Liver (tissue), 9 donors: Measurements from ENCODE around the gene TP73. TPM values are rescaled to one million over a fixed set of nuclear protein-coding genes. Genes with fewer than 3 reads are reported as not detected.

Experiments used
- DNase-seq: peaks from one replicate; pipeline ENCODE4 v3.0.0-alpha.2; 2017; ENCODE audit warnings: low spot score
- H3K27ac ChIP-seq, 2 donors: one replicate each; pipeline ENCODE4 v1.7.0; 2013; ENCODE audit warnings: inconsistent platforms in 2 of 2, low read length in 2 of 2, control low read depth in 1 of 2, low read depth in 1 of 2, mild to moderate bottlenecking in 1 of 2
- H3K27me3 ChIP-seq, 4 donors: one replicate each; pipeline versions ENCODE4 v1.6.1 to v1.7.0; 2013; ENCODE audit warnings: low read length in 3 of 4, inconsistent platforms in 1 of 4, mild to moderate bottlenecking in 1 of 4, moderate library complexity in 1 of 4; ENCODE audit not compliant: control insufficient read depth in 4 of 4, insufficient read depth in 4 of 4
- H3K36me3 ChIP-seq, 4 donors: one replicate each; pipeline versions ENCODE4 v1.6.1 to v1.7.0; 2013; ENCODE audit warnings: low read length in 3 of 4, mild to moderate bottlenecking in 3 of 4, low read depth in 1 of 4, moderate library complexity in 1 of 4; ENCODE audit not compliant: control insufficient read depth in 4 of 4, insufficient read depth in 3 of 4
- H3K4me1 ChIP-seq, 4 donors: one replicate each; pipeline versions ENCODE4 v1.6.1 to v1.7.0; 2013; ENCODE audit warnings: low read length in 3 of 4, mild to moderate bottlenecking in 3 of 4, moderate library complexity in 1 of 4; ENCODE audit not compliant: control insufficient read depth in 4 of 4, insufficient read depth in 4 of 4
- H3K4me3 ChIP-seq, 3 donors: one replicate each; pipeline versions ENCODE4 v1.6.1 to v1.7.0; 2013; ENCODE audit warnings: low read length in 3 of 3, control low read depth in 1 of 3, low read depth in 1 of 3, mild to moderate bottlenecking in 1 of 3
- H3K9ac ChIP-seq, 2 donors: one replicate each; pipeline ENCODE4 v1.7.0; 2013; ENCODE audit warnings: low read length in 2 of 2, mild to moderate bottlenecking in 2 of 2, moderate library complexity in 2 of 2, control low read depth in 1 of 2, low read depth in 1 of 2
- H3K9me3 ChIP-seq, 4 donors: one replicate each; pipeline versions ENCODE4 v1.6.1 to v1.7.0; 2013; ENCODE audit warnings: low read length in 3 of 4; ENCODE audit not compliant: control insufficient read depth in 4 of 4
- CTCF ChIP-seq: fragments of 150-350 bp; IDR thresholded peaks from 2 replicates; pipeline ENCODE4 v1.5.1; 2017; ENCODE audit warnings: improper control_type of control experiment, low read depth, low read length; ENCODE audit not compliant: missing input control
- EGR1 ChIP-seq, 2 donors: IDR thresholded peaks; 2 replicates each; pipeline ENCODE4 v1.6.1; 2016 to 2018; ENCODE audit warnings: antibody characterized with exemption in 2 of 2, low read depth in 2 of 2
- FOXA1 ChIP-seq: IDR thresholded peaks from 2 replicates; pipeline ENCODE4 v1.6.1; 2016; ENCODE audit warnings: antibody characterized with exemption
- FOXA2 ChIP-seq: IDR thresholded peaks from 2 replicates; pipeline ENCODE4 v1.6.1; 2016; ENCODE audit warnings: antibody characterized with exemption
- GABPA ChIP-seq, 2 donors: IDR thresholded peaks in 1 of 2; conservative IDR thresholded peaks in 1 of 2; 2 replicates each; pipeline ENCODE4 v1.6.1; 2016; ENCODE audit warnings: antibody characterized with exemption in 2 of 2, mild to moderate bottlenecking in 1 of 2, moderate library complexity in 1 of 2
- HNF4A ChIP-seq, 2 donors: conservative IDR thresholded peaks; 2 replicates each; pipeline ENCODE4 v1.6.1; 2016; ENCODE audit warnings: antibody characterized with exemption in 2 of 2, mild to moderate bottlenecking in 2 of 2
- JUND ChIP-seq, 2 donors: IDR thresholded peaks; 2 replicates each; pipeline ENCODE4 v1.6.1; 2016; ENCODE audit warnings: antibody characterized with exemption in 2 of 2
- NR2F2 ChIP-seq: IDR thresholded peaks from 2 replicates; pipeline ENCODE4 v1.6.1; 2016; ENCODE audit warnings: antibody characterized with exemption
- RAD21 ChIP-seq, 2 donors: IDR thresholded peaks; 2 replicates each; pipeline ENCODE4 v1.6.1; 2016; ENCODE audit warnings: antibody characterized with exemption in 2 of 2, mild to moderate bottlenecking in 2 of 2
- REST ChIP-seq: IDR thresholded peaks from 2 replicates; pipeline ENCODE4 v1.6.1; 2016; ENCODE audit warnings: antibody characterized with exemption, mild to moderate bottlenecking
- RXRA ChIP-seq, 2 donors: IDR thresholded peaks; 2 replicates each; pipeline ENCODE4 v1.6.1; 2017 to 2018; ENCODE audit warnings: antibody characterized with exemption in 2 of 2, mild to moderate bottlenecking in 1 of 2
- SP1 ChIP-seq: IDR thresholded peaks from 2 replicates; pipeline ENCODE4 v1.6.1; 2018; ENCODE audit warnings: antibody characterized with exemption, mild to moderate bottlenecking
- TAF1 ChIP-seq: conservative IDR thresholded peaks from 2 replicates; pipeline ENCODE4 v1.6.1; 2016; ENCODE audit warnings: antibody characterized with exemption, mild to moderate bottlenecking
- YY1 ChIP-seq: IDR thresholded peaks from 2 replicates; pipeline ENCODE4 v1.6.1; 2016; ENCODE audit warnings: antibody characterized with exemption, mild to moderate bottlenecking
- WGBS: extraction: QIAGEN DNeasy Blood & Tissue Kit; methylation state at CpG from one replicate; pipeline ENCODE4 v1.1.7; 2013; 5-methylcytosine and 5-hydroxymethylcytosine counted together
- polyA plus RNA-seq, 2 donors: library from polyadenylated mRNA; stranded (reverse) in 1 of 2; unstranded in 1 of 2; fragments of 200-250 nt in 1 of 2; fragments of >200 nt in 1 of 2; fragmentation: Nextera tagmentation in 1 of 2; extraction: Ambion mirVana in 1 of 2; gene quantifications; one replicate each; pipeline versions ENCODE4 v1.2.1 to v1.2.3, GENCODE V29; 2013 to 2015
- total RNA-seq, 2 donors: library from RNA; depleted of rRNA; stranded (reverse); fragments of >200 nt; gene quantifications; one replicate each; pipeline ENCODE4 v1.2.3, GENCODE V29; 2014
- TF ChIP-seq, protein P1 (sequence below): IDR thresholded peaks from 2 replicates; pipeline ENCODE4 v1.6.1; 2016; ENCODE audit warnings: antibody characterized with exemption
- TF ChIP-seq, protein P2 (sequence below): IDR thresholded peaks from 2 replicates; pipeline ENCODE4 v1.6.1; 2016; ENCODE audit warnings: antibody characterized with exemption
- TF ChIP-seq, protein P3 (sequence below): IDR thresholded peaks from 2 replicates; pipeline ENCODE4 v1.6.1; 2016; ENCODE audit warnings: antibody characterized with exemption
- donor health status: healthy.
- donor health status: healthy.
- donor health status: healthy.
- donor health status: healthy.
- donor health status: healthy.

TP73 gene
- total and polyA plus RNA-seq, 4 donors = 0.08 to 0.29 (median 0.18) TPM

- TF ChIP-seq, protein P1, sequence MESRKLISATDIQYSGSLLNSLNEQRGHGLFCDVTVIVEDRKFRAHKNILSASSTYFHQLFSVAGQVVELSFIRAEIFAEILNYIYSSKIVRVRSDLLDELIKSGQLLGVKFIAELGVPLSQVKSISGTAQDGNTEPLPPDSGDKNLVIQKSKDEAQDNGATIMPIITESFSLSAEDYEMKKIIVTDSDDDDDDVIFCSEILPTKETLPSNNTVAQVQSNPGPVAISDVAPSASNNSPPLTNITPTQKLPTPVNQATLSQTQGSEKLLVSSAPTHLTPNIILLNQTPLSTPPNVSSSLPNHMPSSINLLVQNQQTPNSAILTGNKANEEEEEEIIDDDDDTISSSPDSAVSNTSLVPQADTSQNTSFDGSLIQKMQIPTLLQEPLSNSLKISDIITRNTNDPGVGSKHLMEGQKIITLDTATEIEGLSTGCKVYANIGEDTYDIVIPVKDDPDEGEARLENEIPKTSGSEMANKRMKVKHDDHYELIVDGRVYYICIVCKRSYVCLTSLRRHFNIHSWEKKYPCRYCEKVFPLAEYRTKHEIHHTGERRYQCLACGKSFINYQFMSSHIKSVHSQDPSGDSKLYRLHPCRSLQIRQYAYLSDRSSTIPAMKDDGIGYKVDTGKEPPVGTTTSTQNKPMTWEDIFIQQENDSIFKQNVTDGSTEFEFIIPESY = no peak
- TF ChIP-seq FOXA2 = no peak
Measured at GRCh38 chr1:3691421-3692204, 39.3 kb downstream of the TP73 start (continued).

DNA sequence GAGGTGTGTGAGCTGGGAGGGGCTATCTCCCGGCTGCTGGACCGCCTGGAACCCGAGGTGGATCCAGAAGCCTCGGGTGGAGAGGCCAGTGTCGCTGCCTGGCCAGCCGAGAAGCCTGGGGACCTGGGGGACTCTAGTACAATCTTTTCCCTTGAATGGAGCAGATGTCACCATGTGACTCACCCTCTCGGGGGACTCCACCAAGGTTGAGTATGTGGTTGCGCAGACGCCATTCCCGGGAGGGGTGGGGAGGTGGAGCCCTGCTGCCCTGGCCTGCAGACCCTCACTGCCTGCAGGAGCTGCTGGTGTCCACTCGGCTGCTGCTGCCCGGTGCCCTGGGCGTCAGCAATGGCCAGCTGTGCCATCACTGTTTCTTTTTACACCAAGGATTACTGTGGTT, 40.3 kb downstream of the TP73 start:
- H3K27me3 ChIP-seq = no peaks in the 10 kb centered on the region
- no peak overlapping the region for H3K9ac ChIP-seq
- H3K4me1 ChIP-seq = peaks cover 0 to 4% (median under 1%) of the 10 kb centered on the region in 4 donors
- DNase-seq = no peak
- no peaks in the 10 kb centered on the region for H3K36me3 ChIP-seq
- H3K4me3 ChIP-seq = no peak overlapping the region
- WGBS = 85% methylated on average over 13 of the region's 13 CpGs
- no peak for TF ChIP-seq EGR1 (IDR thresholded peaks at IDR 0.05; ENCODE audit: low read depth in 2 of 2)
- TF ChIP-seq, protein P1 = no peak
- no peak for TF ChIP-seq RAD21 (IDR thresholded peaks at IDR 0.05)
- TF ChIP-seq FOXA2 = no peak
- TF ChIP-seq, protein P2, sequence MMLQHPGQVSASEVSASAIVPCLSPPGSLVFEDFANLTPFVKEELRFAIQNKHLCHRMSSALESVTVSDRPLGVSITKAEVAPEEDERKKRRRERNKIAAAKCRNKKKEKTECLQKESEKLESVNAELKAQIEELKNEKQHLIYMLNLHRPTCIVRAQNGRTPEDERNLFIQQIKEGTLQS = no peak
- no peak for TF ChIP-seq JUND (IDR thresholded peaks at IDR 0.05)
- no peak for TF ChIP-seq HNF4A (conservative IDR thresholded peaks at IDR 0.05)
- TF ChIP-seq REST = no peak
- TF ChIP-seq GABPA (IDR thresholded peaks at IDR 0.05 in 1 of 2, conservative IDR thresholded peaks at IDR 0.05 in 1 of 2) = no peak
- TF ChIP-seq TAF1 = no peak
- no peak for TF ChIP-seq NR2F2
- no peak for TF ChIP-seq FOXA1
- TF ChIP-seq, protein P3, sequence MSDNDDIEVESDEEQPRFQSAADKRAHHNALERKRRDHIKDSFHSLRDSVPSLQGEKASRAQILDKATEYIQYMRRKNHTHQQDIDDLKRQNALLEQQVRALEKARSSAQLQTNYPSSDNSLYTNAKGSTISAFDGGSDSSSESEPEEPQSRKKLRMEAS = no peak
- TF ChIP-seq SP1 = no peak
- no peak for TF ChIP-seq RXRA (IDR thresholded peaks at IDR 0.05)
- TF ChIP-seq YY1 = no peak
- no peak for TF ChIP-seq CTCF
- no peak overlapping the region for H3K27ac ChIP-seq
- no peaks in the 10 kb centered on the region for H3K9me3 ChIP-seq
